Caki2 (cell line): Measurements from ENCODE around the gene CABLES2. TPM values are rescaled to one million over a fixed set of nuclear protein-coding genes. Genes with fewer than 3 reads are reported as not detected.
A peak's percentile ranks its signal among the peaks of the same experiment; 100 is the strongest.

Experiments
- DNase-seq: peaks from one replicate; pipeline ENCODE4 v3.0.0-alpha.2; 2015; ENCODE audit warnings: low read depth
- in situ Hi-C: cut with HindIII; loops from 2 replicates; pipeline ENCODE4 v1.10.0; 2016; ENCODE audit warnings: low sequenced_read_pairs, low pct_unique_long_range_greater_than_20kb, mixed read lengths
- total RNA-seq: library from RNA; depleted of rRNA; stranded (reverse); fragments of >200 nt; shearing (Covaris generic); gene quantifications from 2 replicates; pipeline ENCODE4 v1.2.3, GENCODE V29; 2014; ENCODE audit warnings: low replicate concordance

CABLES2 gene
- total RNA-seq, 1 experiment from 2014 or later: 3.3 TPM

GRCh38 chr20:62395311-62396242, 11.5 kb downstream of the CABLES2 start:
- in situ Hi-C loops: no loop called here
- no peak for DNase-seq

- no peak for DNase-seq
- in situ Hi-C loops: no loop called here
These were observed 12.5 kb downstream of the CABLES2 start for GRCh38 chr20:62394248-62395245.

GRCh38 chr20:62393830-62394229, 13.3 kb downstream of the CABLES2 start:
- in situ Hi-C loops: no loop called here
- no peak for DNase-seq

GRCh38 chr20:62393335-62393665, 13.8 kb downstream of the CABLES2 start:
- in situ Hi-C loops: no loop called here
- no peak for DNase-seq

- in situ Hi-C loops: no loop called here
- no peak for DNase-seq
These were observed 14.3 kb downstream of the CABLES2 start for GRCh38 chr20:62392621-62393334.

- in situ Hi-C loops: no loop called here
- no peak for DNase-seq
These were observed 15.0 kb downstream of the CABLES2 start for GRCh38 chr20:62392077-62392418.

GRCh38 chr20:62391165-62392076, 15.7 kb downstream of the CABLES2 start:
- in situ Hi-C loops: no loop called here
- DNase-seq: no peak

GRCh38 chr20:62390317-62391164, 16.5 kb downstream of the CABLES2 start:
- in situ Hi-C loops: no loop called here
- DNase-seq: no peak

GRCh38 chr20:62389601-62390087, 17.4 kb downstream of the CABLES2 start:
- DNase-seq: no peak
- in situ Hi-C loops: no loop called here

GRCh38 chr20:62388839-62389600, 18.1 kb downstream of the CABLES2 start:
- DNase-seq: no peak
- in situ Hi-C loops: no loop called here

- in situ Hi-C loops: no loop called here
- DNase-seq: no peak
These were observed 19.0 kb downstream of the CABLES2 start for GRCh38 chr20:62387933-62388635.

GRCh38 chr20:62387219-62387913, 19.7 kb downstream of the CABLES2 start:
- no peak for DNase-seq
- in situ Hi-C loops: no loop called here

- peak; percentile 87 for DNase-seq
- in situ Hi-C loops: no loop called here
These were observed 20.5 kb downstream of the CABLES2 start, which contains the start of gene RPS21 for GRCh38 chr20:62386383-62387218. Gene RPS21, plus strand, starts transcription at chr20:62387103. Its CDS starts 236 bp downstream, at chr20:62387339.
